Measurements from ENCODE around the gene TMUB2.

DNA sequence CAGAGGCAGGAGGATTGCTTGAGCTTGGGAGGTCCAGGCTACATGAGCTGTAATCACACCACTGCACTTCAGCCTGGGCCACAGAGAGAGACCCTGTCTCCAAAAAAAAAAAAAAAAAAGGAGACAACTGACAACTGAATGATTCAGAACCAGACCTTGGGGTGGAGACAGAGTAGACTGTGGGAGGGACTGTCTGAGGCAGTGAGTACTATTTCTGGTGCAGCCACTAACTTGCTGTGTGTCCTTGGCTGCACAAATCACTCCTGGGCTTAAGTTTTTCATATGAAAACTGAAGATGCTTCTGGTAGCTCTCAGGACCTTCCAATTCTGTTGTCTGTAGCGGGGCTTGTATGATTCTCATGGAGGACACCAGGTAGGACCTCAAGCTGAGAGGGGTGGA is 10.5 kb upstream of the TMUB2 start:
- TF ChIP-seq MYC (CRISPR knock-in tag; IDR thresholded peaks at IDR 0.05; ENCODE audit: borderline replicate concordance) (no peak), HOXD1 (CRISPR knock-in tag; IDR thresholded peaks at IDR 0.05) (no peak), MAFK (conservative IDR thresholded peaks at IDR 0.05 in 1 of 2, IDR thresholded peaks at IDR 0.05 in 1 of 2; ENCODE audit: low read length in 2 of 2) (no peak), CREB1 (IDR thresholded peaks at IDR 0.05) (no peak), CREB1 (CRISPR knock-in tag; IDR thresholded peaks at IDR 0.05) (no peak), ISL2 (CRISPR knock-in tag; IDR thresholded peaks at IDR 0.05) (no peak)
- TF ChIP-seq, protein P1, sequence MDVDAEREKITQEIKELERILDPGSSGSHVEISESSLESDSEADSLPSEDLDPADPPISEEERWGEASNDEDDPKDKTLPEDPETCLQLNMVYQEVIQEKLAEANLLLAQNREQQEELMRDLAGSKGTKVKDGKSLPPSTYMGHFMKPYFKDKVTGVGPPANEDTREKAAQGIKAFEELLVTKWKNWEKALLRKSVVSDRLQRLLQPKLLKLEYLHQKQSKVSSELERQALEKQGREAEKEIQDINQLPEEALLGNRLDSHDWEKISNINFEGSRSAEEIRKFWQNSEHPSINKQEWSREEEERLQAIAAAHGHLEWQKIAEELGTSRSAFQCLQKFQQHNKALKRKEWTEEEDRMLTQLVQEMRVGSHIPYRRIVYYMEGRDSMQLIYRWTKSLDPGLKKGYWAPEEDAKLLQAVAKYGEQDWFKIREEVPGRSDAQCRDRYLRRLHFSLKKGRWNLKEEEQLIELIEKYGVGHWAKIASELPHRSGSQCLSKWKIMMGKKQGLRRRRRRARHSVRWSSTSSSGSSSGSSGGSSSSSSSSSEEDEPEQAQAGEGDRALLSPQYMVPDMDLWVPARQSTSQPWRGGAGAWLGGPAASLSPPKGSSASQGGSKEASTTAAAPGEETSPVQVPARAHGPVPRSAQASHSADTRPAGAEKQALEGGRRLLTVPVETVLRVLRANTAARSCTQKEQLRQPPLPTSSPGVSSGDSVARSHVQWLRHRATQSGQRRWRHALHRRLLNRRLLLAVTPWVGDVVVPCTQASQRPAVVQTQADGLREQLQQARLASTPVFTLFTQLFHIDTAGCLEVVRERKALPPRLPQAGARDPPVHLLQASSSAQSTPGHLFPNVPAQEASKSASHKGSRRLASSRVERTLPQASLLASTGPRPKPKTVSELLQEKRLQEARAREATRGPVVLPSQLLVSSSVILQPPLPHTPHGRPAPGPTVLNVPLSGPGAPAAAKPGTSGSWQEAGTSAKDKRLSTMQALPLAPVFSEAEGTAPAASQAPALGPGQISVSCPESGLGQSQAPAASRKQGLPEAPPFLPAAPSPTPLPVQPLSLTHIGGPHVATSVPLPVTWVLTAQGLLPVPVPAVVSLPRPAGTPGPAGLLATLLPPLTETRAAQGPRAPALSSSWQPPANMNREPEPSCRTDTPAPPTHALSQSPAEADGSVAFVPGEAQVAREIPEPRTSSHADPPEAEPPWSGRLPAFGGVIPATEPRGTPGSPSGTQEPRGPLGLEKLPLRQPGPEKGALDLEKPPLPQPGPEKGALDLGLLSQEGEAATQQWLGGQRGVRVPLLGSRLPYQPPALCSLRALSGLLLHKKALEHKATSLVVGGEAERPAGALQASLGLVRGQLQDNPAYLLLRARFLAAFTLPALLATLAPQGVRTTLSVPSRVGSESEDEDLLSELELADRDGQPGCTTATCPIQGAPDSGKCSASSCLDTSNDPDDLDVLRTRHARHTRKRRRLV (CRISPR knock-in tag; IDR thresholded peaks at IDR 0.05) = no peak
- TF ChIP-seq, protein P2, sequence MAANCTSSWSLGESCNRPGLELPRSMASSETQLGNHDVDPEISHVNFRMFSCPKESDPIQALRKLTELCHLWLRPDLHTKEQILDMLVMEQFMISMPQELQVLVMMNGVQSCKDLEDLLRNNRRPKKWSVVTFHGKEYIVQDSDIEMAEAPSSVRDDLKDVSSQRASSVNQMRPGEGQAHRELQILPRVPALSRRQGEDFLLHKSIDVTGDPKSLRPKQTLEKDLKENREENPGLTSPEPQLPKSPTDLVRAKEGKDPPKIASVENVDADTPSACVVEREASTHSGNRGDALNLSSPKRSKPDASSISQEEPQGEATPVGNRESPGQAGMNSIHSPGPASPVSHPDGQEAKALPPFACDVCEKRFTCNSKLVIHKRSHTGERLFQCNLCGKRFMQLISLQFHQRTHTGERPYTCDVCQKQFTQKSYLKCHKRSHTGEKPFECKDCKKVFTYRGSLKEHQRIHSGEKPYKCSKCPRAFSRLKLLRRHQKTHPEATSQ (CRISPR knock-in tag; IDR thresholded peaks at IDR 0.05; ENCODE audit: borderline replicate concordance) = no peak

All from HepG2 (cell line).